Activated CD4-positive, alpha-beta memory T cell treated with anti-CD3 and anti-CD28 coated beads, Interleukin-2, amount 10 ng/mL, durations not matched to agents 7 days and 5 days (primary cell): ENCODE results near the gene VAMP1. TPM values are rescaled to one million over a fixed set of nuclear protein-coding genes. Genes with fewer than 3 reads are reported as not detected.
"Not testable (repeated sequence)": the region's sequence is repeated elsewhere in the genome, so short reads cannot be mapped to it uniquely, and the experiment has no call there.

ENCODE experiments used
- CTCF ChIA-PET: fragments of 350-600 bp; sonication (Branson Sonifier 250); formaldehyde crosslinking; loops from one replicate; lab custom pipeline; 2021; ENCODE audit warnings: antibody characterized with exemption, inconsistent platforms; lab: Charles Lee
- POLR2A ChIA-PET: fragments of 350-600 bp; sonication (Branson Sonifier 250); formaldehyde crosslinking; loops from one replicate; lab custom pipeline; 2021; ENCODE audit warnings: antibody characterized with exemption; lab: Charles Lee
- DNase-seq: peaks from one replicate; pipeline ENCODE4 v3.0.0-alpha.2; 2020
- H3K27ac Mint-ChIP-seq: one replicate; pipeline ENCODE4 v1.8.0; 2021; ENCODE audit warnings: mild to moderate bottlenecking, mixed read lengths
- H3K27me3 Mint-ChIP-seq: one replicate; pipeline ENCODE4 v1.8.0; 2021; ENCODE audit warnings: mixed read lengths
- H3K36me3 Mint-ChIP-seq: one replicate; pipeline ENCODE4 v1.8.0; 2021; ENCODE audit warnings: low read depth, mixed read lengths
- H3K4me1 Mint-ChIP-seq: one replicate; pipeline ENCODE4 v1.8.0; 2021; ENCODE audit warnings: mixed read lengths
- H3K4me3 Mint-ChIP-seq: one replicate; pipeline ENCODE4 v1.8.0; 2021; ENCODE audit warnings: mild to moderate bottlenecking, mixed read lengths
- H3K9me3 Mint-ChIP-seq: one replicate; pipeline ENCODE4 v1.8.0; 2021; ENCODE audit warnings: mixed read lengths
- total RNA-seq, 2 experiments: library from RNA; stranded (reverse); gene quantifications; one replicate each; pipeline ENCODE4 v1.2.3, GENCODE V29; 2021

VAMP1 gene
- total RNA-seq, 2 experiments from 2014 or later: 45.1 to 50.9 TPM

DNA sequence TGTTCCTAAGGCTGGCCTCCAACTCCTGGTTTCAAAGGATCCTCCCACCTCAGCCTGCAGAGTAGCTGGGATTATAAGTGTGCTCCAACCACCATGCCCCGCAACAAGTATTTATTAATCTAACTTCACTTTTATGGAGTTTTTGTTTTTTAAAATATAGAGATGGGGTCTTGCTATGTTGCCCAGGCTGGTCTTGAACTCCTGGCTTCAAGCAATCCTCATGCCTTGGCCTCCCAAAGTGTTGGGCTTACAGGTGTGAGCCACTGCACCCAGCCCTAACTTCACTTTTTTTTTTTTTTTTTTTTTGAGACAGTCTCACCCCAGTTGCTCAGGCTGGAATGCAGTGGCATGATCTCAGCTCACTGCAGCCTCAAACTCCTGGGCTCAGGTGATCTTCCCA lies 20.2 kb upstream of the VAMP1 start:
- not testable (repeated sequence) for H3K27ac Mint-ChIP-seq, H3K4me3 Mint-ChIP-seq, DNase-seq, H3K9me3 Mint-ChIP-seq, H3K27me3 Mint-ChIP-seq
- Mint-ChIP-seq H3K4me1 (peaks cover 23% of the 10 kb centered on the region), H3K36me3 (peaks cover 33% of the 10 kb centered on the region)
- ChIA-PET POLR2A (interaction anchor here (3.2 to 10.2 kb wide), 2 partner anchors 20 to 27 kb away, joined by 68 to 163 read pairs; partner anchors contain the start of gene VAMP1), CTCF (interaction anchor here (1.2 kb wide), 1 partner anchor 59 kb away, joined by 3 read pairs; no protein-coding TSS in a partner anchor)

- Mint-ChIP-seq H3K27ac (no peak overlapping the region), H3K36me3 (peaks cover 21% of the 10 kb centered on the region), H3K27me3 (no peaks in the 10 kb centered on the region), H3K4me3 (no peak overlapping the region), H3K9me3 (no peaks in the 10 kb centered on the region), H3K4me1 (peaks cover 14% of the 10 kb centered on the region)
- DNase-seq: no peak
- POLR2A ChIA-PET: interaction anchor here (0.7 to 10.2 kb wide), 3 partner anchors 11 to 154 kb away, joined by 3 to 163 read pairs (median 4); partner anchors contain the start of gene VAMP1
- CTCF ChIA-PET: no interaction called here
Measured at GRCh38 chr12:6489449-6489848, 19.0 kb upstream of the VAMP1 start.

- peaks cover 19% of the 10 kb centered on the region for H3K36me3 Mint-ChIP-seq
- no peak for DNase-seq
- no peaks in the 10 kb centered on the region for H3K9me3 Mint-ChIP-seq
- CTCF ChIA-PET: interaction anchor here (0.6 to 2.7 kb wide), 5 partner anchors 17 to 153 kb away, joined by 3 to 12 read pairs (median 5); partner anchors contain the start of gene VAMP1
- peaks cover 14% of the 10 kb centered on the region for H3K4me1 Mint-ChIP-seq
- POLR2A ChIA-PET: interaction anchor here (0.8 to 10.2 kb wide), 3 partner anchors 12 to 153 kb away, joined by 3 to 163 read pairs (median 3); partner anchors contain the start of gene VAMP1
- H3K27ac Mint-ChIP-seq: no peak overlapping the region
- H3K27me3 Mint-ChIP-seq: peaks cover 4% of the 10 kb centered on the region
- H3K4me3 Mint-ChIP-seq: no peak overlapping the region
Measured at GRCh38 chr12:6488240-6488639, 17.8 kb upstream of the VAMP1 start.

DNA sequence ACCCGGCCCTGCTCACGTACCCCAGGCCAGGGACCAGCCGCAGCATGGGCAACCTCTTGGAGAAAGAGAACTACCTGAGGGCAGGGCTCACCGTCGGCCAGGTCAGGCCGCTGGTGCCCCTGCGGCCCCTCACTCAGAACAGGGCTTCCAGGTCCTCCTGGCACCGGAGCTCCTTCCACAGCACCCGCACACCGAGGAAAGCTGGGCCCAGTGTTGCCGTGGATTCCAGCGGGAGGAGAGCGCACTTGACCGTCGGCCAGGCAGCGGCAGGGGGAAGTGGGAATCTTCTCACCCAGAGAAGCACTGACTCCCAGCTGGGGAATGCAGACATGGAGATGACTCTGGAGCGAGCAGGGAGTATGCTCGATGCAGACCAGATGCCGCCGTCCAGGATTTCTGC lies 7.9 kb upstream of the VAMP1 start:
- H3K36me3 Mint-ChIP-seq: no peaks in the 10 kb centered on the region
- no peak overlapping the region for H3K27ac Mint-ChIP-seq
- H3K4me1 Mint-ChIP-seq: no peaks in the 10 kb centered on the region
- no peak for DNase-seq
- ChIA-PET CTCF (no interaction called here), POLR2A (interaction anchor here (0.6 kb wide), 1 partner anchor 11 kb away, joined by 4 read pairs; no protein-coding TSS in a partner anchor)
- H3K27me3 Mint-ChIP-seq: peaks cover 18% of the 10 kb centered on the region
- no peaks in the 10 kb centered on the region for H3K9me3 Mint-ChIP-seq
- no peak overlapping the region for H3K4me3 Mint-ChIP-seq

DNA sequence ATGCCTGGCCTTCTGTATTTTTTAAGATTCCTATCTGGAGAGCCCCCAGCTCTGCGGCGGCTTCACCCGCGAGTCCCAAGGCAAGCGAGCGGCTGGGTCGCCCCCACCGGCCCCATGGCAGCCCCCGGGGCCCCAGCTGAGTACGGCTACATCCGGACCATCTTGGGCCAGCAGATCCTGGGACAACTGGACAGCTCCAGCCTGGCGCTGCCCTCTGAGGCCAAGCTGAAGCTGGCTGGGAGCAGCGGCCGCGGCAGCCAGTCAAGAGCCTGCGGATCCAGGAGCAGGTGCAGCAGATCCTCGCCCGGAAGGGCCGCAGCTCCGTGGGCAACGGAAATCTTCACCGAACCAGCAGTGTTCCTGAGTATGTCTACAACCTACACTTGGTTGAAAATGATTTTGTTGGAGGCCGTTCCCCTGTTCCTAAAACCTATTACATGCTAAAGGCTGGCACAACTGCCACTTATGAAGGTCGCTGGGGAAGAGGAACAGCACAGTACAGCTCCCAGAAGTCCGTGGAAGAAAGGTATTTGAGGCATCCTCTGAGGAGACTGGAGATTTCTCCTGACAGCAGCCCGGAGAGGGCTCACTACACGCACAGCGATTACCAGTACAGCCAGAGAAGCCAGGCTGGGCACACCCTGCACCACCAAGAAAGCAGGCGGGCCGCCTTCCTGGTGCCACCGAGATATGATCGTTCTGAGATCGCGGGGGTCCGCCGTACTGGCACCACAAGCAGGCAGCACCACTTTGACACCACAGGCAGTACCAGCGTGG lies 7.3 kb upstream of the VAMP1 start:
- POLR2A ChIA-PET, H3K9me3 Mint-ChIP-seq, DNase-seq, H3K4me1 Mint-ChIP-seq, H3K36me3 Mint-ChIP-seq, H3K4me3 Mint-ChIP-seq, H3K27ac Mint-ChIP-seq: not testable (repeated sequence)
- H3K27me3 Mint-ChIP-seq: peaks cover 17% of the 10 kb centered on the region
- CTCF ChIA-PET: interaction anchor here (0.7 kb wide), 1 partner anchor 13 kb away, joined by 3 read pairs; no protein-coding TSS in a partner anchor

DNA sequence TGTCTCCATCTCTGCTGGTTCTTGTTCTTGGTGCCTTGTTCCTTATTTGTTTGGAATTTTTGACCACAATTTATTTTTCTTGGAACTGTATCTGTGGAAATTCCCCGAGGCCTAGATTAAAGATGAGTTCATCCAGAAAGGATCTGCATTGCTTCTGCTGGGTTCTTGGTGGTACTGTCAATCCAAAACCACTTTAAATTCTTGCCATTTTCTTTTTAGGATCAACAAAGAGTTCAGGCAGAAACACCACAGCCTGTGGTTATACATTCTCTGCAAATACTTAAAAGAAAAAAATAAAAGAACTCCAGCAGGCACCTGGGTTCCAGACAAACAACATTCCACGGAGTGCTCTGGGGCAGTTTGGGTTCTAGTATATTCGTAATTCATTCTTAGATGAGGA lies 6.0 kb upstream of the VAMP1 start:
- DNase-seq: no peak
- POLR2A ChIA-PET: no interaction called here
- Mint-ChIP-seq H3K36me3 (no peaks in the 10 kb centered on the region), H3K27me3 (peaks cover 15% of the 10 kb centered on the region), H3K9me3 (no peaks in the 10 kb centered on the region), H3K4me1 (peaks cover 8% of the 10 kb centered on the region), H3K4me3 (no peak overlapping the region), H3K27ac (no peak overlapping the region)
- CTCF ChIA-PET: no interaction called here

- H3K9me3 Mint-ChIP-seq, H3K27ac Mint-ChIP-seq, H3K4me3 Mint-ChIP-seq, POLR2A ChIA-PET, DNase-seq, CTCF ChIA-PET, H3K36me3 Mint-ChIP-seq: not testable (repeated sequence)
- H3K4me1 Mint-ChIP-seq: peaks cover 14% of the 10 kb centered on the region
- peaks cover 14% of the 10 kb centered on the region for H3K27me3 Mint-ChIP-seq
Measured at GRCh38 chr12:6475233-6475975, 4.9 kb upstream of the VAMP1 start.

DNA sequence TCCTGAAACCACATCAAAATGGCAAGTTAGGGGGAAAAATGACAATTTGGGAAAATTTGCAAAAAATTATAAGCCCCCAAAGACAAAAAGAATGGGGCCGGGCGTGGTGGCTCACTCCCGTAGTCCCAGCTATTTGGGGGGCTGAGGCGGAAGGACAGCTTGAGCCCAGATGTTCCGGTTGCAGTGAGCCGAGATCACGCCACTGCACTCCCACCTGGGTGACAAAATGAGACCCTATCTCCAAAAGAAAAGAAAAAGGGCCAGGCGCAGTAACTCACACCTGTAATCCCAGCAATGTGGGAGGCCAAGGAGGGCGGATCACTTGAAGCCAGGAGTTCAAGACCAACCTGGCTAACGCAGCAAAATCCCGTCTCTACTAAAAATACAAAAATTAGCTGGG lies 2.0 kb upstream of the VAMP1 start:
- no peak overlapping the region for H3K27ac Mint-ChIP-seq
- H3K9me3 Mint-ChIP-seq: no peaks in the 10 kb centered on the region
- H3K36me3 Mint-ChIP-seq: peaks cover 20% of the 10 kb centered on the region
- ChIA-PET POLR2A (interaction anchor here (1.6 to 6.4 kb wide), 5 partner anchors 20 to 117 kb away, joined by 3 to 298 read pairs (median 88); partner anchors contain the start of genes CD27, GAPDH, MRPL51 and NCAPD2), CTCF (interaction anchor here (1.0 to 1.5 kb wide), 2 partner anchors 9 to 82 kb away, joined by 3 to 5 read pairs; no protein-coding TSS in a partner anchor)
- H3K4me3 Mint-ChIP-seq: no peak overlapping the region
- DNase-seq: no peak
- H3K4me1 Mint-ChIP-seq: peaks cover 35% of the 10 kb centered on the region
- H3K27me3 Mint-ChIP-seq: peaks cover 8% of the 10 kb centered on the region

DNA sequence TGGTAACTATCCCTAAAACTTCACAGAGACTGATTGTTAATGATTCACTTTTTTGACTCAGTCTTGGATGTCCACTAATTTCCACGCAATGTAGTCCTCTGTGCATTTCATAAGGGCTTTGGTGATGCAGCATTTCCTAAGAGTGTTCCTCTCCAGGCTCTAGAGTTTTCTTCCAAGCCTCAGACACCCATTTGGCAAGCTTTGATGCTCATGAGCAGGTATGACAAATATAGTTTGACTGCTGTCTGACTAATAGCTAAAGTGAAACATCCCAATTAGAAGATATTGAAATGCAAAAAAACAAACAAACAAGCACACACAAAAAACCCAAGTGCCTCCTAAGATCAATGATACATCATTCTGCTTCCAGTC lies 1.5 kb upstream of the VAMP1 start:
- Mint-ChIP-seq H3K27me3 (peaks cover 8% of the 10 kb centered on the region), H3K4me1 (peaks cover 40% of the 10 kb centered on the region), H3K4me3 (no peak overlapping the region), H3K27ac (peak overlapping the region; percentile 88), H3K9me3 (no peaks in the 10 kb centered on the region), H3K36me3 (peaks cover 25% of the 10 kb centered on the region)
- no peak for DNase-seq
- ChIA-PET CTCF (interaction anchor here (1.0 to 2.0 kb wide), 3 partner anchors 9 to 82 kb away, joined by 3 to 12 read pairs (median 5); no protein-coding TSS in a partner anchor), POLR2A (interaction anchor here (1.6 to 6.4 kb wide), 8 partner anchors 8 to 116 kb away, joined by 3 to 298 read pairs (median 34); partner anchors contain the start of genes CD27, GAPDH, MRPL51 and NCAPD2)

GRCh38 chr12:6469609-6470374 lies 685 bp downstream of the VAMP1 start:
- no peak for DNase-seq
- CTCF ChIA-PET: interaction anchor here (0.6 to 2.3 kb wide), 26 partner anchors 8 to 421 kb away, joined by 3 to 13 read pairs (median 4); partner anchors contain the start of genes GAPDH, MRPL51 and TAPBPL
- Mint-ChIP-seq H3K9me3 (no peaks in the 10 kb centered on the region), H3K4me3 (peak overlapping the region; percentile 89), H3K27me3 (peaks cover 7% of the 10 kb centered on the region), H3K4me1 (peaks cover 58% of the 10 kb centered on the region), H3K27ac (peak overlapping the region; percentile 88), H3K36me3 (peaks cover 42% of the 10 kb centered on the region)
- POLR2A ChIA-PET: interaction anchor here (0.8 to 6.4 kb wide), 34 partner anchors 10 to 474 kb away, joined by 3 to 298 read pairs (median 5); partner anchors contain the start of genes C12orf57, CD27, CDCA3 and COPS7A

- Mint-ChIP-seq H3K4me1 (peaks cover 65% of the 10 kb centered on the region), H3K27me3 (peaks cover 3% of the 10 kb centered on the region), H3K27ac (peak overlapping the region; percentile 88), H3K36me3 (peaks cover 49% of the 10 kb centered on the region), H3K9me3 (no peaks in the 10 kb centered on the region), H3K4me3 (peak overlapping the region; percentile 89)
- no peak for DNase-seq
- POLR2A ChIA-PET: interaction anchor here (1.4 to 6.4 kb wide), 8 partner anchors 17 to 95 kb away, joined by 6 to 298 read pairs (median 45); partner anchors contain the start of genes CD27, GAPDH, MRPL51 and NCAPD2
- CTCF ChIA-PET: interaction anchor here (0.8 to 2.3 kb wide), 7 partner anchors 8 to 133 kb away, joined by 3 to 9 read pairs (median 4); no protein-coding TSS in a partner anchor
Measured at GRCh38 chr12:6469092-6469491, 1.4 kb downstream of the VAMP1 start.

GRCh38 chr12:6468283-6468575 lies 2.2 kb downstream of the VAMP1 start:
- ChIA-PET POLR2A (interaction anchor here (3.8 to 6.4 kb wide), 4 partner anchors 16 to 64 kb away, joined by 32 to 298 read pairs (median 110); partner anchors contain the start of genes CD27, MRPL51, NCAPD2 and TAPBPL), CTCF (interaction anchor here (1.2 to 2.3 kb wide), 3 partner anchors 20 to 70 kb away, joined by 4 to 9 read pairs (median 8); no protein-coding TSS in a partner anchor)
- Mint-ChIP-seq H3K4me3 (peak overlapping the region; percentile 89), H3K4me1 (peaks cover 74% of the 10 kb centered on the region), H3K27ac (peak overlapping the region; percentile 88), H3K36me3 (peaks cover 56% of the 10 kb centered on the region), H3K9me3 (no peaks in the 10 kb centered on the region), H3K27me3 (no peaks in the 10 kb centered on the region)
- no peak for DNase-seq
